Keratinocyte (primary cell): ENCODE measurements around the gene S100A5. TPM values are rescaled to one million over a fixed set of nuclear protein-coding genes. Genes with fewer than 3 reads are reported as not detected.

ENCODE experiments used
- DNase-seq: peaks from one replicate; pipeline ENCODE4 v3.0.0-alpha.2; 2011; ENCODE audit warnings: low read depth, missing footprints, low spot score
- FAIRE-seq: peaks from 2 replicates; lab custom pipeline; 2011; peaks lifted over from hg19 to GRCh38; lab: Jason Lieb, UNC
- H2AFZ ChIP-seq: 2 replicates; pipeline ENCODE4 v1.6.0; 2012; ENCODE audit warnings: low read length, control low read depth, inconsistent platforms; ENCODE audit not compliant: control insufficient read depth
- H3K27ac ChIP-seq: 2 replicates; pipeline ENCODE4 v1.5.1; 2011; ENCODE audit warnings: low read length; ENCODE audit not compliant: control insufficient read depth, insufficient read depth
- H3K27me3 ChIP-seq: 3 replicates; pipeline ENCODE4 v1.6.0; 2011; ENCODE audit warnings: low read length; ENCODE audit not compliant: control insufficient read depth, insufficient read depth; ENCODE audit errors: extremely low read depth
- H3K36me3 ChIP-seq, 2 experiments: 2 replicates in 1 of 2; 3 replicates in 1 of 2; pipeline ENCODE4 v1.5.1; 2011; ENCODE audit warnings: low read length in 2 of 2, mild to moderate bottlenecking in 1 of 2; ENCODE audit not compliant: control insufficient read depth in 2 of 2, insufficient read depth in 2 of 2; ENCODE audit errors: extremely low read depth in 1 of 2
- H3K4me1 ChIP-seq: 3 replicates; pipeline ENCODE4 v1.5.1; 2011; ENCODE audit warnings: low read length; ENCODE audit not compliant: control insufficient read depth, insufficient read depth; ENCODE audit errors: extremely low read depth
- H3K4me2 ChIP-seq: 3 replicates; pipeline ENCODE4 v1.6.0; 2011; ENCODE audit warnings: low read depth, low read length; ENCODE audit not compliant: control insufficient read depth, insufficient read depth; ENCODE audit errors: extremely low read depth
- H3K4me3 ChIP-seq, 3 experiments: fragments of 200-600 bp in 1 of 3; sonication (generic) in 1 of 3; 2 replicates in 2 of 3; 3 replicates in 1 of 3; pipeline ENCODE4 v1.5.1; 2011 to 2016; ENCODE audit warnings: low read length in 3 of 3, mild to moderate bottlenecking in 3 of 3, control low read depth in 2 of 3, inconsistent platforms in 1 of 3, low read depth in 1 of 3, mixed read lengths in 1 of 3, mixed run types in 1 of 3, moderate library complexity in 1 of 3; ENCODE audit not compliant: control insufficient read depth in 2 of 3, insufficient read depth in 2 of 3; ENCODE audit errors: extremely low read depth in 1 of 3
- H3K79me2 ChIP-seq: 2 replicates; pipeline ENCODE4 v1.6.0; 2012; ENCODE audit warnings: low read length; ENCODE audit not compliant: control insufficient read depth, insufficient read depth
- H3K9ac ChIP-seq: 3 replicates; pipeline ENCODE4 v1.6.0; 2011; ENCODE audit warnings: low read length; ENCODE audit not compliant: control insufficient read depth, insufficient read depth; ENCODE audit errors: extremely low read depth
- H3K9me1 ChIP-seq: 3 replicates; pipeline ENCODE4 v1.6.0; 2011; ENCODE audit warnings: low read length; ENCODE audit not compliant: control insufficient read depth, insufficient read depth; ENCODE audit errors: extremely low read depth
- H3K9me3 ChIP-seq: 2 replicates; pipeline ENCODE4 v1.5.1; 2012; ENCODE audit warnings: low read depth, low read length; ENCODE audit not compliant: control insufficient read depth
- H4K20me1 ChIP-seq: 3 replicates; pipeline ENCODE4 v1.6.0; 2011; ENCODE audit warnings: low read length; ENCODE audit not compliant: control insufficient read depth, insufficient read depth; ENCODE audit errors: extremely low read depth
- CTCF ChIP-seq, 3 experiments: IDR thresholded peaks in 1 of 3; conservative IDR thresholded peaks in 1 of 3; optimal IDR thresholded peaks in 1 of 3; 2 replicates in 2 of 3; 3 replicates in 1 of 3; pipeline versions ENCODE3 to v1.5.1; 2011; ENCODE audit warnings: low read length in 3 of 3, mild to moderate bottlenecking in 3 of 3, moderate library complexity in 2 of 3, control low read depth in 1 of 3, inconsistent platforms in 1 of 3; ENCODE audit not compliant: insufficient read depth in 2 of 3; ENCODE audit errors: extremely low read depth in 1 of 3
- EZH2 ChIP-seq: IDR thresholded peaks from one replicate; pipeline ENCODE4 v1.6.1; 2012; ENCODE audit warnings: inconsistent platforms, mild to moderate bottlenecking, low read length, moderate library complexity
- dilution Hi-C: fragments of 300-500 bp; cut with MboI; formaldehyde crosslinking; loops from one replicate; pipeline ENCODE4 v1.7.0; 2020; ENCODE audit warnings: low sequenced_read_pairs; ENCODE audit not compliant: extremely low pct_ligation_motif_present
- polyA plus RNA-seq, 5 experiments: library from polyadenylated mRNA; depleted of rRNA in 3 of 5; stranded (reverse) in 3 of 5; stranded (forward) in 1 of 5; unstranded in 1 of 5; fragments of >200 nt; gene quantifications; 1 replicate in 1 of 5; 2 replicates in 3 of 5; 3 replicates in 1 of 5; pipeline versions ENCODE4 v1.2.1 to v1.2.3, GENCODE V29; 2011 to 2012; ENCODE audit warnings: missing spikeins in 2 of 5, low read depth in 1 of 5, low replicate concordance in 1 of 5

The S100A5 gene
- polyA plus RNA-seq, 1 donor (not counting 4 experiments of a cell fraction or from before 2014, with no cell fraction given), result 0.20 TPM

GRCh38 chr1:153509036-153509435 lies 31.7 kb downstream of the S100A5 start:
- Histone ChIP-seq H3K27ac (no peak overlapping the region), H4K20me1 (no peaks in the 10 kb centered on the region), H3K4me3 (no peak overlapping the region), H2AFZ (no peak overlapping the region), H3K9ac (no peak overlapping the region), H3K4me1 (peaks cover 32% of the 10 kb centered on the region), H3K9me3 (no peaks in the 10 kb centered on the region), H3K79me2 (no peaks in the 10 kb centered on the region), H3K27me3 (no peaks in the 10 kb centered on the region), H3K36me3 (no peaks in the 10 kb centered on the region), H3K4me2 (no peak overlapping the region), H3K9me1 (no peaks in the 10 kb centered on the region)
- dilution Hi-C loops, result loop anchor here (10.0 kb wide), 1 partner anchor 154 kb away; the partner anchor contains the start of gene S100A9
- FAIRE-seq (peak; percentile 5), DNase-seq (no peak)
- no peak for TF ChIP-seq CTCF (optimal IDR thresholded peaks at IDR 0.05 in 1 of 3, IDR thresholded peaks at IDR 0.05 in 1 of 3, conservative IDR thresholded peaks at IDR 0.05 in 1 of 3; ENCODE audit: extremely low read depth in 1 of 3, insufficient read depth in 2 of 3, low read length in 3 of 3)
- TF ChIP-seq EZH2, result no peak

DNA sequence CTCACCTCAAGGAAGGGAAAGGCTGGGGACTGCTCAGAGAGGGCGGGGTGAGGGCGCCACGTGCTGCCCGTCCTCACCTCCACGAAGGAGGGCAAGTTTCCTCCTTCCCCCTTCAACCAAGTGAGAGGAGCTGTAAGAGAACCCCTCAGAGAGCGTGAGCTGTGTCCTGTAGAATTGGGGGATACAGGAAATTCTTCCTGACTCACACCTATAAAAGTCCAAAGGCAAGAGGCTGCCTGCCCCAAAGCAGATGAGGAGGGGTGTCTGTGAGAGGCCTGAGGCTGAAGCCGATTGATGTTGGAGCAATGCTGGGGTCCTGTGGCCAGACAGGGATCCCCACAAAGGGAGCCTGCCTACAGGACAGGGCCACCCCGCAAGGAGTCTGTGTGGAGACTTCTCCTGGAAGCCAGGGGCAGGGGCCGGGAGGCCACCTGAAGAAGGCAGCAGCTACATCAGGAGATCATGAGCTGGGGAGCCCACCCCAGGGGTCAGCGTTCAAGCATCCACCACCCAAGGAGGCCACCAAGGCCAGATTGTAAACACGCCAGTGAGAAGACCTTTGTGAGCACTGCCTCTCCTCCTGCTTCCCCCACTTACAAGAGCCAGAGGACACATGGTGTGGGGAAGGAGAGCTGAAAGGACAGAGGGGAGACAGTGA lies 32.7 kb downstream of the S100A5 start:
- Histone ChIP-seq H3K4me3 (no peak overlapping the region), H3K9me1 (no peaks in the 10 kb centered on the region), H4K20me1 (no peaks in the 10 kb centered on the region), H3K27me3 (no peaks in the 10 kb centered on the region), H2AFZ (no peak overlapping the region), H3K36me3 (no peaks in the 10 kb centered on the region), H3K27ac (no peak overlapping the region), H3K4me1 (peaks cover 32% of the 10 kb centered on the region), H3K4me2 (peak overlapping the region; percentile 17), H3K9ac (no peak overlapping the region), H3K79me2 (no peaks in the 10 kb centered on the region), H3K9me3 (no peaks in the 10 kb centered on the region)
- no peak for FAIRE-seq
- TF ChIP-seq CTCF (optimal IDR thresholded peaks at IDR 0.05 in 1 of 3, IDR thresholded peaks at IDR 0.05 in 1 of 3, conservative IDR thresholded peaks at IDR 0.05 in 1 of 3; ENCODE audit: extremely low read depth in 1 of 3, insufficient read depth in 2 of 3, low read length in 3 of 3) (no peak), EZH2 (no peak)
- dilution Hi-C loops, result loop anchor here (10.0 kb wide), 1 partner anchor 153 kb away; the partner anchor contains the start of gene S100A9
- no peak for DNase-seq
